Measurements from ENCODE around the gene KCNH8.

Gene KCNH8

GRCh38 chr3:19270481-19270880 is 122.2 kb downstream of the KCNH8 start:
- no peak for TF ChIP-seq ZFP30 (CRISPR knock-in tag; IDR thresholded peaks at IDR 0.05)
- TF ChIP-seq, protein P1, sequence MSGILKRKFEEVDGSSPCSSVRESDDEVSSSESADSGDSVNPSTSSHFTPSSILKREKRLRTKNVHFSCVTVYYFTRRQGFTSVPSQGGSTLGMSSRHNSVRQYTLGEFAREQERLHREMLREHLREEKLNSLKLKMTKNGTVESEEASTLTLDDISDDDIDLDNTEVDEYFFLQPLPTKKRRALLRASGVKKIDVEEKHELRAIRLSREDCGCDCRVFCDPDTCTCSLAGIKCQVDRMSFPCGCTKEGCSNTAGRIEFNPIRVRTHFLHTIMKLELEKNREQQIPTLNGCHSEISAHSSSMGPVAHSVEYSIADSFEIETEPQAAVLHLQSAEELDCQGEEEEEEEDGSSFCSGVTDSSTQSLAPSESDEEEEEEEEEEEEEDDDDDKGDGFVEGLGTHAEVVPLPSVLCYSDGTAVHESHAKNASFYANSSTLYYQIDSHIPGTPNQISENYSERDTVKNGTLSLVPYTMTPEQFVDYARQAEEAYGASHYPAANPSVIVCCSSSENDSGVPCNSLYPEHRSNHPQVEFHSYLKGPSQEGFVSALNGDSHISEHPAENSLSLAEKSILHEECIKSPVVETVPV (CRISPR knock-in tag; IDR thresholded peaks at IDR 0.05), result no peak
- no peak for ATAC-seq

DNA sequence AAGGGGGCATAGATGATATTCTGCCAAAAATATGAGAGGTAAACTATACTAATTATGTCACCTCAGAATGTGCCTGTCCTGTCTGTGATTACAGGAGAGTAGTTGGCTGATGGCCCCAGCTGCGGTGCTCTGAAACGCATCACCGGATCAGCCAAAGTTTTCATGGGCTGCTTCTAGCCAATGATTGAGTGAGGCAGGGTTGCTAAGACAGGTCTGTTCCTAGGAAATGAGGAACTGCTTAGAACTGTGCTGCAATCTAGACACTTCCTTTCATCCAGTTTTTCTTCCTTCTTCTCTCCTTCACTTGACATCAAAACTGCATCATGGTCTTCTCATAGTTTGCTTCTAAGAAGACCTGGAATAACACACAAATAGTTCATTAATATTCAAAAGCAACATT is 124.0 kb downstream of the KCNH8 start:
- no peak for ATAC-seq
- TF ChIP-seq ARNTL (CRISPR knock-in tag; IDR thresholded peaks at IDR 0.05; ENCODE audit: borderline replicate concordance, low read depth), result no peak

DNA sequence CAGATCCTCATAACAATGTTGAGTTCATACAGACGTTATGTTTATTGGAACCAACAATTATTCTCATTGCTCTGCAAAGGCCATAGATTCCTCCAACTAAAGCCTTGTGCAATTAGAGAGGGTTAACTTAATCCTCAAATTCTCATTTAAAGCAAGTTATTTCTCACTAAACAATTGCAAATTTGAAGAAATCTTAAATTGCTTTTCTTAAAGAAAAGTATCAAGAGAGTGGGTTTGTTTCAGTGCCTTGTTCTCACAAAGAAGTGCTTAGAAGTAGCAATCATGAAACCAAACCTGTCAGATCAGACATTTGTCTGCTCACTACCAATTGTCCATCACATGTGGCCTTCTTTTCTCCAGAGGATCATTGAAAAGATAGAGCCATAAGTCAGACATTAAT is 124.8 kb downstream of the KCNH8 start:
- no peak for ATAC-seq
- TF ChIP-seq OSR1 (CRISPR knock-in tag; IDR thresholded peaks at IDR 0.05), result no peak
- no peak for TF ChIP-seq GLIS3 (CRISPR knock-in tag; IDR thresholded peaks at IDR 0.05)

- TF ChIP-seq PPARA (CRISPR knock-in tag; IDR thresholded peaks at IDR 0.05; ENCODE audit: borderline replicate concordance) (no peak), GLIS3 (CRISPR knock-in tag; IDR thresholded peaks at IDR 0.05) (no peak), ZNF565 (CRISPR knock-in tag; conservative IDR thresholded peaks at IDR 0.05; ENCODE audit: low read depth) (no peak), ZNF8 (CRISPR knock-in tag; IDR thresholded peaks at IDR 0.05) (no peak), ESRRG (CRISPR knock-in tag; IDR thresholded peaks at IDR 0.05) (no peak)
- TF ChIP-seq, protein P1 (CRISPR knock-in tag; IDR thresholded peaks at IDR 0.05), result no peak
- TF ChIP-seq, protein P2, sequence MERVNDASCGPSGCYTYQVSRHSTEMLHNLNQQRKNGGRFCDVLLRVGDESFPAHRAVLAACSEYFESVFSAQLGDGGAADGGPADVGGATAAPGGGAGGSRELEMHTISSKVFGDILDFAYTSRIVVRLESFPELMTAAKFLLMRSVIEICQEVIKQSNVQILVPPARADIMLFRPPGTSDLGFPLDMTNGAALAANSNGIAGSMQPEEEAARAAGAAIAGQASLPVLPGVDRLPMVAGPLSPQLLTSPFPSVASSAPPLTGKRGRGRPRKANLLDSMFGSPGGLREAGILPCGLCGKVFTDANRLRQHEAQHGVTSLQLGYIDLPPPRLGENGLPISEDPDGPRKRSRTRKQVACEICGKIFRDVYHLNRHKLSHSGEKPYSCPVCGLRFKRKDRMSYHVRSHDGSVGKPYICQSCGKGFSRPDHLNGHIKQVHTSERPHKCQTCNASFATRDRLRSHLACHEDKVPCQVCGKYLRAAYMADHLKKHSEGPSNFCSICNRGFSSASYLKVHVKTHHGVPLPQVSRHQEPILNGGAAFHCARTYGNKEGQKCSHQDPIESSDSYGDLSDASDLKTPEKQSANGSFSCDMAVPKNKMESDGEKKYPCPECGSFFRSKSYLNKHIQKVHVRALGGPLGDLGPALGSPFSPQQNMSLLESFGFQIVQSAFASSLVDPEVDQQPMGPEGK (CRISPR knock-in tag; IDR thresholded peaks at IDR 0.05; ENCODE audit: borderline replicate concordance), result no peak
- ATAC-seq, result no peak
Observed at GRCh38 chr3:19274576-19274975, 126.3 kb downstream of the KCNH8 start.

- ATAC-seq, result no peak
Observed at GRCh38 chr3:19284974-19285373, 136.7 kb downstream of the KCNH8 start.

DNA sequence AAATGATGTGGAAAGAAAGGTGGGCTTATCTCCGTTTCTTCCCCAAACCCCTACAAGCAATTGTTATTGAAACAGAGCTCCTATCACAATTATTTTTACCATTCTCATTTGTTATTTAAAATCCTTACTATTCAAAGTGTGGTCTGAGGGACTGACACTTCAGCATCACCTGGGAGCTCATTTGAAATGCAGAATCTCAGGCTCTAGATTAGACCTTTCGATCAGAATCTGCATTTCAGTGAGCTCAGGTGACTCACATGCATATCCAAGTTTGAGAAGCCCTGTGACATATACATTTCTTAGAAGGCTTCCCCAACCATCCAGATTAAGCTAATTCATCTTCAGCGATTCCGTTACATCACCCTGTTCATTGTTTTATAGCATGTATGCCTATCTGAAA is 145.0 kb downstream of the KCNH8 start:
- no peak for ATAC-seq
- no peak for TF ChIP-seq GLIS3 (CRISPR knock-in tag; IDR thresholded peaks at IDR 0.05)
- no peak for TF ChIP-seq ZC3H10 (CRISPR knock-in tag; IDR thresholded peaks at IDR 0.05)
- TF ChIP-seq RARB (CRISPR knock-in tag; IDR thresholded peaks at IDR 0.05), result no peak
- no peak for TF ChIP-seq PPARA (CRISPR knock-in tag; IDR thresholded peaks at IDR 0.05; ENCODE audit: borderline replicate concordance)
- no peak for TF ChIP-seq BACH2 (CRISPR knock-in tag; IDR thresholded peaks at IDR 0.05; ENCODE audit: borderline replicate concordance)
- no peak for TF ChIP-seq ESRRG (CRISPR knock-in tag; IDR thresholded peaks at IDR 0.05)
- no peak for TF ChIP-seq CSDC2 (CRISPR knock-in tag; IDR thresholded peaks at IDR 0.05)
- no peak for TF ChIP-seq TOX (CRISPR knock-in tag; IDR thresholded peaks at IDR 0.05; ENCODE audit: borderline replicate concordance)
- no peak for TF ChIP-seq ARNTL (CRISPR knock-in tag; IDR thresholded peaks at IDR 0.05; ENCODE audit: borderline replicate concordance, low read depth)
- TF ChIP-seq, protein P3, sequence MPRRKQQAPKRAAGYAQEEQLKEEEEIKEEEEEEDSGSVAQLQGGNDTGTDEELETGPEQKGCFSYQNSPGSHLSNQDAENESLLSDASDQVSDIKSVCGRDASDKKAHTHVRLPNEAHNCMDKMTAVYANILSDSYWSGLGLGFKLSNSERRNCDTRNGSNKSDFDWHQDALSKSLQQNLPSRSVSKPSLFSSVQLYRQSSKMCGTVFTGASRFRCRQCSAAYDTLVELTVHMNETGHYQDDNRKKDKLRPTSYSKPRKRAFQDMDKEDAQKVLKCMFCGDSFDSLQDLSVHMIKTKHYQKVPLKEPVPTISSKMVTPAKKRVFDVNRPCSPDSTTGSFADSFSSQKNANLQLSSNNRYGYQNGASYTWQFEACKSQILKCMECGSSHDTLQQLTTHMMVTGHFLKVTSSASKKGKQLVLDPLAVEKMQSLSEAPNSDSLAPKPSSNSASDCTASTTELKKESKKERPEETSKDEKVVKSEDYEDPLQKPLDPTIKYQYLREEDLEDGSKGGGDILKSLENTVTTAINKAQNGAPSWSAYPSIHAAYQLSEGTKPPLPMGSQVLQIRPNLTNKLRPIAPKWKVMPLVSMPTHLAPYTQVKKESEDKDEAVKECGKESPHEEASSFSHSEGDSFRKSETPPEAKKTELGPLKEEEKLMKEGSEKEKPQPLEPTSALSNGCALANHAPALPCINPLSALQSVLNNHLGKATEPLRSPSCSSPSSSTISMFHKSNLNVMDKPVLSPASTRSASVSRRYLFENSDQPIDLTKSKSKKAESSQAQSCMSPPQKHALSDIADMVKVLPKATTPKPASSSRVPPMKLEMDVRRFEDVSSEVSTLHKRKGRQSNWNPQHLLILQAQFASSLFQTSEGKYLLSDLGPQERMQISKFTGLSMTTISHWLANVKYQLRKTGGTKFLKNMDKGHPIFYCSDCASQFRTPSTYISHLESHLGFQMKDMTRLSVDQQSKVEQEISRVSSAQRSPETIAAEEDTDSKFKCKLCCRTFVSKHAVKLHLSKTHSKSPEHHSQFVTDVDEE (CRISPR knock-in tag; IDR thresholded peaks at IDR 0.05), result no peak
- no peak for TF ChIP-seq ZNF565 (CRISPR knock-in tag; conservative IDR thresholded peaks at IDR 0.05; ENCODE audit: low read depth)
- TF ChIP-seq OSR1 (CRISPR knock-in tag; IDR thresholded peaks at IDR 0.05), result no peak

More at GRCh38 chr3:19284974-19285373, 136.7 kb downstream of the KCNH8 start:
- TF ChIP-seq RARB (CRISPR knock-in tag; IDR thresholded peaks at IDR 0.05) (no peak), ZNF565 (CRISPR knock-in tag; conservative IDR thresholded peaks at IDR 0.05; ENCODE audit: low read depth) (no peak), PPARA (CRISPR knock-in tag; IDR thresholded peaks at IDR 0.05; ENCODE audit: borderline replicate concordance) (no peak), ZNF8 (CRISPR knock-in tag; IDR thresholded peaks at IDR 0.05) (no peak), ESRRG (CRISPR knock-in tag; IDR thresholded peaks at IDR 0.05) (no peak), ZNF70 (CRISPR knock-in tag; IDR thresholded peaks at IDR 0.05) (no peak), SNAI2 (CRISPR knock-in tag; IDR thresholded peaks at IDR 0.05) (no peak), TOX (CRISPR knock-in tag; IDR thresholded peaks at IDR 0.05; ENCODE audit: borderline replicate concordance) (no peak), ZFP30 (CRISPR knock-in tag; IDR thresholded peaks at IDR 0.05) (no peak), CREB5 (CRISPR knock-in tag; IDR thresholded peaks at IDR 0.05; ENCODE audit: low read depth) (no peak)
- TF ChIP-seq, protein P2 (CRISPR knock-in tag; IDR thresholded peaks at IDR 0.05; ENCODE audit: borderline replicate concordance), result no peak

Measured in SK-N-SH treated with all-trans-retinoic acid at 6 μM for 48 hours (cell line).